Breast epithelium (tissue), 4 donors: Measurements from ENCODE around the gene FRS3. TPM values are rescaled to one million over a fixed set of nuclear protein-coding genes. Genes with fewer than 3 reads are reported as not detected.

Source experiments
- DNase-seq, 2 donors: peaks; one replicate each; pipeline ENCODE4 v3.0.0-alpha.2; 2019; ENCODE audit warnings: low spot score in 2 of 2
- H3K27ac ChIP-seq, 2 donors: fragments of 200-600 bp; sonication (generic) in 1 of 2; one replicate each; pipeline ENCODE4 v1.5.1; 2016 to 2019; ENCODE audit warnings: mild to moderate bottlenecking in 1 of 2
- H3K27me3 ChIP-seq, 2 donors: fragments of 200-600 bp; sonication (generic) in 1 of 2; one replicate each; pipeline versions ENCODE4 v1.5.1 to v1.6.0; 2017 to 2019; ENCODE audit warnings: control low read depth in 1 of 2, mild to moderate bottlenecking in 1 of 2
- H3K36me3 ChIP-seq: fragments of 200-600 bp; one replicate; pipeline ENCODE4 v1.5.1; 2019
- H3K4me1 ChIP-seq, 2 donors: fragments of 200-600 bp; sonication (generic); one replicate each; pipeline ENCODE4 v1.5.1; 2016 to 2019; ENCODE audit warnings: control low read depth in 1 of 2
- H3K4me3 ChIP-seq, 3 donors: fragments of 200-600 bp; sonication (generic); 1 replicate in 2 of 3; 2 replicates in 1 of 3; pipeline ENCODE4 v1.5.1; 2016 to 2019; ENCODE audit warnings: mild to moderate bottlenecking in 3 of 3, moderate library complexity in 2 of 3
- H3K9me3 ChIP-seq, 2 donors: fragments of 200-600 bp; sonication (generic) in 1 of 2; one replicate each; pipeline ENCODE4 v1.5.1; 2016 to 2019; ENCODE audit warnings: control low read depth in 1 of 2
- POLR2A ChIP-seq: fragments of 450-650 bp; IDR thresholded peaks from one replicate; pipeline ENCODE4 v1.6.1; 2016; ENCODE audit warnings: antibody characterized with exemption, mild to moderate bottlenecking, moderate library complexity
- POLR2AphosphoS5 ChIP-seq, 3 donors: sonication (generic); formaldehyde crosslinking; IDR thresholded peaks; one replicate each; pipeline ENCODE4 v1.6.1; 2017; ENCODE audit warnings: antibody characterized with exemption in 3 of 3
- intact Hi-C: fragments of 100-400 bp; cut with DNase I; formaldehyde crosslinking; loops from one replicate; pipeline ENCODE4 v1.15.1; 2023; ENCODE audit warnings: low total_unique reads
- total RNA-seq, 3 donors: library from RNA; depleted of rRNA; stranded (reverse); fragments of >200 nt; gene quantifications; one replicate each; pipeline ENCODE4 v1.1.0, GENCODE V29; 2016
- TF ChIP-seq, protein P1 (sequence below), 3 donors: fragments of 450-650 bp; IDR thresholded peaks; one replicate each; pipeline ENCODE4 v1.5.1; 2016 to 2017; ENCODE audit warnings: antibody characterized with exemption in 3 of 3, mild to moderate bottlenecking in 3 of 3, moderate library complexity in 3 of 3

The FRS3 gene
- total RNA-seq, 3 donors from 2014 or later = 3.5 to 4.3 (median 3.8) TPM

DNA sequence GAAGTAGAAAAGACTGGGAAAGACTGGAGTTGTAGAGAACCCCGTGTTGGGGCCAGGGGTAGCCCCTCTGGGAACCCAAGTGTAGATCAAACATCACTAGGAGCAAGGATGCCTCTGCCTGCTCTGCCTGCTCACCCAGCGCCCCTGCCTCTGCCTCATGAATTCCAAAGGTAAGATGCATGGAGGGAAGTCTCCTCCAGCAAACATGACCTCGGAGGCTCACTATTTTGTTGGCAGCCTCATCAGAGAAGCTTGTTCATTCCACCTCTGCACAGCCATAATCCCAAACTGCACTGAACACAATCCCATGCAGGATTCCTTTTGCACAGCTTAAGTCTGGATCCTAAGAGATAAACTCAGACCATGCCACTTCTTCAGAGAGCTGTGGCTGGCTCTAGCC, 4.9 kb downstream of the FRS3 start:
- intact Hi-C loops = no loop called here
- Histone ChIP-seq H3K9me3 (no peaks in the 10 kb centered on the region), H3K27me3 (no peaks in the 10 kb centered on the region), H3K4me1 (no peaks in the 10 kb centered on the region), H3K4me3 (no peak overlapping the region), H3K36me3 (peaks cover 11% of the 10 kb centered on the region), H3K27ac (no peak overlapping the region)
- DNase-seq = no peak
- TF ChIP-seq, protein P1, sequence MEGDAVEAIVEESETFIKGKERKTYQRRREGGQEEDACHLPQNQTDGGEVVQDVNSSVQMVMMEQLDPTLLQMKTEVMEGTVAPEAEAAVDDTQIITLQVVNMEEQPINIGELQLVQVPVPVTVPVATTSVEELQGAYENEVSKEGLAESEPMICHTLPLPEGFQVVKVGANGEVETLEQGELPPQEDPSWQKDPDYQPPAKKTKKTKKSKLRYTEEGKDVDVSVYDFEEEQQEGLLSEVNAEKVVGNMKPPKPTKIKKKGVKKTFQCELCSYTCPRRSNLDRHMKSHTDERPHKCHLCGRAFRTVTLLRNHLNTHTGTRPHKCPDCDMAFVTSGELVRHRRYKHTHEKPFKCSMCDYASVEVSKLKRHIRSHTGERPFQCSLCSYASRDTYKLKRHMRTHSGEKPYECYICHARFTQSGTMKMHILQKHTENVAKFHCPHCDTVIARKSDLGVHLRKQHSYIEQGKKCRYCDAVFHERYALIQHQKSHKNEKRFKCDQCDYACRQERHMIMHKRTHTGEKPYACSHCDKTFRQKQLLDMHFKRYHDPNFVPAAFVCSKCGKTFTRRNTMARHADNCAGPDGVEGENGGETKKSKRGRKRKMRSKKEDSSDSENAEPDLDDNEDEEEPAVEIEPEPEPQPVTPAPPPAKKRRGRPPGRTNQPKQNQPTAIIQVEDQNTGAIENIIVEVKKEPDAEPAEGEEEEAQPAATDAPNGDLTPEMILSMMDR (IDR thresholded peaks at IDR 0.05) = no peak

DNA sequence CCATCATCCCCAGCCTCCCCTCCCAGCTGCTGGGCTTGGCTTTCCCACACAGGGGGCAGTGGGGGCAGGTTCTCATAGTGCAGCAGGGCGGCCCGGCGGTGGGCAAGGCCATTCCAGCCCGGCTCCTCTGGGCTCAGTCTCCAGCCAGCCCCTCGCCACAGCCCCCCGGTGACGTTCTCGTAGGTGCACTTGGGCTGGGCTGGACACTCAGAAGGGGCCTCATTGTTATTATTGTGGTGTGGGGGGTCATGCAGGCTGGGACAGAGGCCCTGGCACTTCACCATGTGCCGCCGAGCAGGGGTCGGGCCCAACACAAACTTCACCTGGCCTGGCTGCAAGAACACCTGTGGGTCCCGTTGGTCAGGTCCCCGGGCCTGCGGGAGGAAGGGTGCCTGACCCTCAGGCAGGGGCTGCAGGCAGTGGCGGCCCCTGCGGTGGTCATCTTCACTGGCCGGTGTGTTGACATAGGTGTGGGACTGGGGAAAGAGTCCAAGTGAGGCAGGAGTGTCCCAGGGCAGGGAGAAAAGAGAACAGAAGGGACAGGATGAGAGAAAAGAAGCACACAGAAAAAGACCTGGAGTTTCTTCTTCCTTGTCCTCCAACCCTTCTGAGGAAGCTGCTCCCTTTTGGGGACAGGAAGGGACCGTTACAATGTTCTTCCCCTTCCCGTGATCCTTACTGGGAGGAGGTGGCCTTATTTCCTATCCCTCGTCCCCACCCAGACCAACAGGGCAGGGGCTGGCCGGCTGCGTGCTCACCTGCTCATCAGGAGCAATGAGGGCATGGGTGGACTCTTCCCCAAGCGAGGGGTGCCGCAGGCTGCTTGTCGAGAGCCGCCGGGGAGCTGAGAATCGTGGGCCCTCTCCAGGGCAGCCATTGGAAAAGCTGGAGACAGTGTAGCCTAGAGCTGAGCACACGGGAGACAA, 8.4 kb downstream of the FRS3 start:
- intact Hi-C loops = no loop called here
- DNase-seq = no peak
- Histone ChIP-seq H3K36me3 (peaks cover 11% of the 10 kb centered on the region), H3K4me1 (peaks cover 0 to 3% of the 10 kb centered on the region in 2 donors), H3K27me3 (no peaks in the 10 kb centered on the region), H3K4me3 (no peak overlapping the region), H3K9me3 (no peaks in the 10 kb centered on the region), H3K27ac (no peak overlapping the region)
- TF ChIP-seq, protein P1 (IDR thresholded peaks at IDR 0.05) = no peak
- TF ChIP-seq POLR2AphosphoS5 (IDR thresholded peaks at IDR 0.05) (no peak), POLR2A (no peak)

DNA sequence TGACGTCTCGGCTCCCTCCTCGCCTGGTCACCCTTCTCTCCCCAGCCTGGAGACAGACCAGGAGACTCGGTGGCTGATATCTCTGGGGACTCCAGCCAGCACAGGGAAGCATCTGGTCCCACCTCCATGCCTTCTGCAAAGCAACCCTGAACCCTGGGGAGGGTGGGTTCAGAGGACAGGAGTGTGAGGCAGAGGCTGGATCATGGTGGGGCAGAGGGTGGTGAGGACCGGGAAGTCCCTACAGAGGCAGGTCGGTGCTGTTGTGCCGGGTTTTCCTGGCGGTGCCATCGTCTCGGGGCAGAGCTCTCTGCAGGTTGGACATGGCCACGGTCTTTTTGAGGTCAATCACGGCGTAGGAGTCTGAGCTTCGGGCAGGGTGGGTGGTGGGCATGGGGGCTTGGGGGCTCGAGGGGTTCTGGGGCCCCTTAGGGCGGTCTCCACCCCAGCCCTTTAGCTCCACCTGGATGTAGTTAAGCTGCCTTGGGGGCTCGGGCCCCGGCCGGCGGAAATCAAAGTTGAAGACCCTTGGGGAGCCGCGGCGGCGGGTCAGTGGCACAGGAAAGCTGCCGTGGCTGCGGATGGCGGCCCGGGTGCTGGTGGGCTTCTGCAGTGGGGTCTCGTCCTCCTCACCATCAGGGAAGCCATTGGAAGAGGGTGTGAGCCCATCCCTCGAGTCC, 9.2 kb downstream of the FRS3 start:
- H3K27ac ChIP-seq = no peak overlapping the region
- peaks cover 11% of the 10 kb centered on the region for H3K36me3 ChIP-seq
- no peak for TF ChIP-seq POLR2A
- no peak for TF ChIP-seq POLR2AphosphoS5 (IDR thresholded peaks at IDR 0.05)
- TF ChIP-seq, protein P1 (IDR thresholded peaks at IDR 0.05) = no peak
- no peak for DNase-seq
- no peaks in the 10 kb centered on the region for H3K27me3 ChIP-seq
- no peaks in the 10 kb centered on the region for H3K9me3 ChIP-seq
- intact Hi-C loops = no loop called here
- no peak overlapping the region for H3K4me3 ChIP-seq
- H3K4me1 ChIP-seq = peaks cover 0 to 3% of the 10 kb centered on the region in 2 donors

DNA sequence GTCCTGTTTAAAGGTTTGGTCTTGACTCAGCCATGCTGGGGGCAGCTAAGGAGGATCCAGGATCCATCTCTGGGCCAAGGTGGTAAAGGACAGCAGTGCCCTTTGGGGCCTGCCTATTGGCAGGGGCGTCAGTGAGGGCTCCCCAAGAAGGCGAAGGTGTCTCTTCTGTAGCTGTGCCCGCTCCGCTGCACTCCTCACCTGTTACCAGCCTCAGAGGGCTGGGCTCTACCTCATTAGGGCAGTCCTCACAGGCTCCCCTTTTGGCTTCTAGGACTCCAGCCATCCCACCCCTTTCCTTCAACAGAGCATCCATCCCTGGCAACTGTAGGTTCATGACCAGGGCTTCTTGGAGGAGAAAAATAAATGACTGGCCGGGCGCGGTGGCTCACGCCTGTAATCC, 10.3 kb downstream of the FRS3 start:
- Histone ChIP-seq H3K27ac (no peak overlapping the region), H3K9me3 (no peaks in the 10 kb centered on the region), H3K4me3 (no peak overlapping the region), H3K27me3 (no peaks in the 10 kb centered on the region), H3K4me1 (peaks cover 0 to 3% of the 10 kb centered on the region in 2 donors), H3K36me3 (peaks cover 7% of the 10 kb centered on the region)
- intact Hi-C loops = no loop called here
- no peak for DNase-seq
- TF ChIP-seq, protein P1 (IDR thresholded peaks at IDR 0.05) = no peak
- TF ChIP-seq POLR2A (no peak), POLR2AphosphoS5 (IDR thresholded peaks at IDR 0.05) (no peak)
